Right forelimb (tissue), 1 donor: ENCODE measurements around the gene KDSR.

ENCODE experiments used
- DNase-seq: peaks from one replicate; pipeline ENCODE4 v3.0.0-alpha.2; 2018

Gene KDSR

GRCh38 chr18:63303547-63303946 is 63.5 kb downstream of the KDSR start:
- no peak for DNase-seq

DNA sequence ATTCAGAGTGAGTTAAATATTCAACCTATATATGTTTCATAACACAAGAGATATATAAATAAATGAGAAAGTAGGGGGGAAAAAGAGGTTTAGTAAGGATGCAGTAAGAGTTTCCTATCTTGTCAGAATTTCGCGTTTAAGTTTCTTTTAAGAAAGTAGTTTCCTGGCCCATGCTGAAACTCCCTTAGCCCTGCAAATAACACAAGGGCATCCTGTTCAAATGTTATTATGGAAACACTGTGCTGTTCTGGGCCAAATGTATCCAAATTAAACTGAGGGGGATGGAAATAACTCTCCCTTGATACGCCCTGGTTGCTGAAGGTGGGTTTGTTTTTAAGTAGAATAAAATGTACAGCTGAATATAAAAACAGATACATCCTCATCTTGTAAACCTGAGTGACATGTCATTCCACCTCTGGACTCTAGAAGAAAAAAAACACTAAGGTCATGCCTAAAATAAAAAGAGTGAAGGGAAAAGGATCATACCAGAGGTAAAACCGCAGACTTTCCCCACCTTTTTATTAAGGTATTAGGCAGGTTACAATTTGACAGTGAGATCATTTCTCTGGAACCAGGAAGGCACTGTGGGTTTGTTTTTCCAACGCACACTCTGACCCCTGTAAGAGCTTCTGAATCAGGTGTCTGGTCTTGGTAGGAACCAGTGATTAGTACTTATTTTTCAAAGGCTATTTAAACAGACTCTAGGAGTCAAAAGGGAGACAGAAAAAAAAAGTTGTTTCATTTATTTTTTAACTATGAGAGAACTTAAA is 64.2 kb downstream of the KDSR start:
- no peak for DNase-seq

GRCh38 chr18:63302220-63302619 is 64.8 kb downstream of the KDSR start:
- no peak for DNase-seq

- DNase-seq = no peak
These were observed 65.6 kb downstream of the KDSR start for GRCh38 chr18:63301434-63301833.

DNA sequence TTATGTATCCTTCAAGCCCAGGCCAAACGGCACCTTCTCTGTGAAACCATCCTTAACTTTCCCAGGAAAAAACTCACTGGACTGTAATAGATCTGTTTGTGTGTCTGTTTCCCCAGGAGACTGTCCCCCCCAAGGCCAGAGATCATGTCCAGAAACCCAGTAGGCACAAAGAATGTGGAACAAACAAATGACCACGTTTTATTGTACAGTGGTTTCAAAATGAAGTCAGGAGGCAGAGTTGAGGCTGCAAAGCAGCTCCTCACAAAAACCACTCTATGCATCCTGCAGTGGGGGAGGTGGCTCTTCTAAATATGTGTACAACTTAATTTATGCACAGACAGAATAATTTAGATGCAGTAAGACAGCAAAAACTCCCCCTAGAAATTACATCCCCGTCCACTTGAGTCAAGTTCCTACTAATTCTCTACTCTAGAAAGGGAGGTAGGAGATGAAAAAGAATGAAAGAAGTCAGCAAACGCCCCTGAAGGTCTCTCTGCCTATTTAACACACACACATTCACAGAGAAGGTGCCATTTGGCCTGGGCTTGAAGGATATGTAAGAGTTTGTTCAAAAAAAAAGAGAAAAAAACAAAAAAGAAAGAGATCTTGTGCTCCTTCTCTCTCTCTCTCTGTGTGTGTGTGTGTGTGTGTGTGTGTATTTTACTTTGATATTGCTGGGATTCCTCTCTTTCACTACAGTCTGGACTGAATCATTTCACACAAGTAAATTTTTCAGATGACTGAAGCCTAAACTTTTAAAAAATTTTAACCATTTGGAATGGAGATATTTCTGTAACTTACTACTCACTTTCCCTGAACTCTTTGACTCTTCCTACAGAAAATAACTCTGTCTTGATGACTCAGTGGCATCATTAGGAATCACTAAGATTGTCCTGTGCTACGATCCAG is 66.9 kb downstream of the KDSR start:
- no peak for DNase-seq

- DNase-seq = no peak
These were observed 68.3 kb downstream of the KDSR start for GRCh38 chr18:63298400-63299365.

GRCh38 chr18:63297687-63298399 is 69.2 kb downstream of the KDSR start:
- no peak for DNase-seq

GRCh38 chr18:63293935-63294334 is 73.1 kb downstream of the KDSR start:
- no peak for DNase-seq

DNA sequence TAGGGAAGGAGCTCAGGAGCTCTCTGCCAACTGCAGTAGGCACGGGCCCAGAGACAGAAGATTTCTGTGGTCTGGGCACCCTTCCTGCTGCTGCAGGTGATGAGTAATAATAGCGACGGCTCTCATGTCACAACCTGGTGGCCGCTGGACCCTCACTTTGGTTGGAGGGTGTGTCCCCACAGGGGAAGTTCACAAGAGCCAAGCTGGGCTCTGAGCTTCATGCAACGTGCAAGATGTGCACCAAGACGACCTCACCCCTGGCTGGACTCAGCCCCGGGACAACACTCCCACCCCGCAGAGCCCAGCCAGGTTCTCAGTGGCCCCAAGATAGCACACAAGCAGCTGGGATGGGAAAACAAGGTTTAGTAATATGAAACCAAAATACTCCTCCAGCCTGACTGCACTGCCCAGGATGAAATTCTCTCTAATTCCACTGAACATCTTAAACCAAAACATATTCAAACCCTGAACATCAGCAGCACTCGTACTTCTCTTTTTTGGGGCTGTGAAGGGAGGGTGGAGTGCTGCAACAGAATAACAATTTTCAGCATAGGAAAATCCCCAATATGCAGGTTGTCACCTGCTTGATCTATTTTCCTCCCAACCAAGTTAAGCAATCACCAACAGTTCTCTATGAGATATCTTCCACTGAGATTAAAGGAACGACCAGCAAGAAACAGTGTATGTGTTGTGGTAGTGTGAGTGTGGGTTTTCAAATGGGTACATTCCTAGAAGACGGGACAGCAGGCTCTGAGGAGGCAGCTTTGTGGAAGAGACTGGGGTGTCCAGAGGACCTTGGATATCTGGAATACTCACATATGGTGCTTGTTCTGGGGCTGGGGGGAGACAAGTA is 73.9 kb downstream of the KDSR start:
- DNase-seq = no peak

DNA sequence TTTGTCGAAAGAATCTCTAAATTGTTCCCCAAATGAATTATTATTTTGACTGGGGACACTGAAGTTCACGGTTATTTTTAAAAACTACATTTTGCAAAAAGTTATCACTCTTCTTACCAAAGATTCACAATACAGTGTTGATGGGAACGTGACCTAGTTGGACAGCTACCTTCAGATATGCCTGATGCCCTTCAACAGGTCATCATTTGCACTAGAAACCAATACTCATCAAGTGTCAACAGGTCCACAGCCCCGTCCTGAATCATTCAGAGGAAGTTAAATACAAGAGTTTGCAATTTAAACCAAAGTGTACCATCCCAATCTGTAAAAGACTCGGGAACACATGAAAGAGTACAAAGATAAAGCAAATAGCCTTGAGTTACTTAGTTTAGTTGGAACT is 75.7 kb downstream of the KDSR start:
- DNase-seq = no peak

- no peak for DNase-seq
These were observed 76.2 kb downstream of the KDSR start for GRCh38 chr18:63290821-63291200.

DNA sequence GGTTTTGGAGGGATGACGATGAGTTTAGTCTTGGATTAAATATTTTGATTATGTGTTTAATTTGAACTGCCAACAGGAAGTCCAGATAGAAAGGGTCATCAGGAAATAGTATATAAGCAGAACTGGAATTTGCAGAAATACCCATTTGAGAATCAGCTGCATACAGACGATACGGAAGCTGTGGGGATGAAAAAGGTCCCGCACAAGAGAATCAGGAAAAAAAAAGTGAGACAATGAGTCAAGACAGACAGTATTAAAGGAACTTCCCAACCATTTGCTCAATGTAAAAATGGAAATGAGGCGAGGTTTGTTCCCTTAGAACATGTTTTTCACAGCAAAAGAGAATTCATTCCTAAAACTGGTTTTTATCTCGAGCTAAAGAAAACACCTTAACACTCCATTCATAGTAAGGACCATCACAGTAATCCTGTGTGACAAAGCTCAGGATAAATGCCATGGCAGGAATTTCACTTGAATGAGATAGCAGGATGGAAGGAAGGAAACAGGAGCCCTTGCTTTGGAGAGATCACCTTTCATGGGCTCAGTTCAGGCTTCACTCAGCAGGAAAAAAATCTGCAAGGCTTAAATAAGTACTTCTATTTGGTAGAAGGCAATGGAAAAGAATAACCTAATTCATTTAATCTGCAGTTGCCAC is 76.7 kb downstream of the KDSR start:
- no peak for DNase-seq

- DNase-seq = no peak
These were observed 78.7 kb downstream of the KDSR start for GRCh38 chr18:63288311-63288710.

GRCh38 chr18:63287691-63288220 is 79.2 kb downstream of the KDSR start:
- no peak for DNase-seq

DNA sequence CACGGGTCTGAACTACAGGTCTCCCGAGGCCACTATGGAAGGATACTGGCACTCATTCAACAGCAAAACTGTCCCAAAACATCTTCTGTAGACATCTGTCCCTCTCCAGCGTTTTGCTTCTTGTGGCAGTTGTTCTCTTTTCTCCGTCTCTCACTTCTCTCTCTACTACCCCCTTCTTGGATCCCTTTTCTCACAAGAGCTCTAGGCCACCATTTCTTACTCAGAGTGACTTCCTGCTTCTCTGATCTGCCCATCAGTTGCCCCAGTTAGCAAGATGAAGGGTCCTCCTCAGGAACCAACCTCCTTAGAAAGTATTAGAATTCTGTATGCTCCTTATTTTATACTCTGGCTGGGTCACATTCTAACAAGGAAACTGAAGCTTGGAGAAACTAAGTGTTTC is 80.1 kb downstream of the KDSR start:
- DNase-seq = no peak

- DNase-seq = no peak
These were observed 81.9 kb downstream of the KDSR start for GRCh38 chr18:63284827-63285733.

DNA sequence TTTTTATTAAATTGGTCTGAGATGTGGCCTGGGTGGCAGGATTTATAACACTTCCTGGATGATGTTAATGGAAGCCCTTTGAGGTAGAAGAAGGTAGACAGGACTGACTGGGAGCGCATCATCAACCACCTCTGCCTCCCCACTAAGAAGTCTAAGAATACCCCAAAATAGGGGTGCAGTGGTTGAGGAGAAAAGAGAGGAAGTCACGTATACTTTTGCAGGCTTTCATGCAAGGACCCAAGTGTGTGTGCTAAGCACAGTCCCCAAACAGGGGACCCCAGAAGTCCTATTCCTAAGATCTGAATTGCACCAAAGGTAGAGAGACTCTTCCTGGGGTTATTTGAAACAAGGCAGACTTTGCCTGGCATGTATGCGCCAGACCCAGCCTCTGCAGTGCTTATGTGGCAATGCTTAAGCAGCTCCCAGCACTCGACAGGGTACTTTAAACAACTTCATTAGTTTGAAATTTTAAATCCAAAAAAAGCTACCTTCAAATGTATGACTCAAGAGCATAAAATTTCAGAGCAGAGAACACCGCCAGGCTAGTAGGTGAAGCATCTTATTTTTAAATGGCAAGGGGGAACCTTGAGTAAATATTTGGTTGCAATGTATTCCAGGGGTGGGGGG is 82.7 kb downstream of the KDSR start:
- no peak for DNase-seq

DNA sequence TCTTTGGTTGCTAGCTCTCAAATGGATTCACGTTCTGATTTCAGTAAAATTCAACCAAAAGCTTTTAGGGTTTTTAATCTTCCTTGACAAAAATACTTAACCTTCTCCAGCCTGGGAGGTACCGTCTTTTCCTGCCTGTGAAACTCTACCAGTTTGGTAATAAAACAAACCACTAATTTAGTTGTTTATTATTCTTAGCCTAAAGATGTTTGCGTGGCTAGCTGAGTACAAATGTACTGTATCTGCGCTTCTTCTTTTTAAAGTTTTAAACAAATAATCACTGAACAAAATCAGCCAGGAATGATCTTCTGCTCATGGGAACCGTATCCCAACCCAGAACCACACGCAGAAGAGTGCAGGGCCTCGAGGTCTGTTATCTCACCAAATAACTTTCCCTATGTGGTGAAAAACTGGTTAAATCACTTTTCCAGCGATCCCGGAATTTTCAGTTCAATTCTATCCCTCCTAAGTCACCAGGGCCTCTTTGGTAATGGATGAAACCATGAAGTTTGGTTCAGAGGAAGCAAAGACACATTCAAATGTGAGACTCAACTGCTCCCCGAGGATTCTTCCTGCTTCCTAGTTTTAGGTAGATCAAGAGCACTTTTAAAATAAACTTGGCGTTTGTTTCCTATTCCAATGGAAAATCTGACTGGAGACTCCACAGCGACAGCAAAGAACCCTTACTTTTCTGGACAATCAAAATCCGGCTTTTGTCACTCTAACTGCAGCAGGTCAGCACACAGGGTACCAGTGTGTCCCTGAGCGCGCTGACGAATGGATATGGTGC is 83.5 kb downstream of the KDSR start:
- DNase-seq = no peak
